Endothelial cell of umbilical vein (primary cell): Measurements from ENCODE around the gene KCNA3. TPM values are rescaled to one million over a fixed set of nuclear protein-coding genes. Genes with fewer than 3 reads are reported as not detected.

ENCODE experiments used
- BruUV-seq: library from RNA; stranded (reverse); fragments of 400-500 nt; replicated peaks from 2 replicates; lab custom pipeline; 2021; lab: Mats Ljungman, UMichigan
- CTCF ChIA-PET: fragments of 300-600, 350-600 bp; sonication (Branson Sonifier 250); formaldehyde crosslinking; loops from one replicate; lab custom pipeline; 2021; ENCODE audit warnings: antibody characterized with exemption, inconsistent platforms; lab: Charles Lee
- POLR2A ChIA-PET: fragments of 300-600, 350-600 bp; sonication (Branson Sonifier 250); formaldehyde crosslinking; loops from one replicate; lab custom pipeline; 2021; ENCODE audit warnings: antibody characterized with exemption, inconsistent platforms; lab: Charles Lee
- DNase-seq: peaks from one replicate; pipeline ENCODE4 v3.0.0-alpha.2; 2011; ENCODE audit warnings: low read depth, low spot score
- FAIRE-seq: peaks from 2 replicates; lab custom pipeline; 2011; peaks lifted over from hg19 to GRCh38; lab: Jason Lieb, UNC
- H2AFZ ChIP-seq: 2 replicates; pipeline ENCODE4 v1.6.0; 2012; ENCODE audit warnings: low read depth, low read length, control low read depth, inconsistent platforms
- H3K27ac ChIP-seq: 2 replicates; pipeline ENCODE4 v1.5.1; 2011; ENCODE audit warnings: low read depth, mild to moderate bottlenecking, control low read depth, low read length, moderate library complexity; ENCODE audit not compliant: insufficient read depth
- H3K27me3 ChIP-seq, 2 experiments: 2 replicates each; pipeline versions ENCODE4 v1.6.0 to v1.6.1; 2011; ENCODE audit warnings: low read length in 2 of 2, mixed read lengths in 1 of 2; ENCODE audit not compliant: control insufficient read depth in 2 of 2, insufficient read depth in 2 of 2
- H3K36me3 ChIP-seq, 2 experiments: 2 replicates in 1 of 2; 3 replicates in 1 of 2; pipeline ENCODE4 v1.5.1; 2011; ENCODE audit warnings: low read length in 2 of 2, mild to moderate bottlenecking in 1 of 2, moderate library complexity in 1 of 2; ENCODE audit not compliant: control insufficient read depth in 2 of 2, insufficient read depth in 2 of 2; ENCODE audit errors: extremely low read depth in 1 of 2
- H3K4me1 ChIP-seq: 3 replicates; pipeline ENCODE4 v1.5.1; 2011; ENCODE audit warnings: mild to moderate bottlenecking, low read length; ENCODE audit not compliant: control insufficient read depth, insufficient read depth; ENCODE audit errors: extremely low read depth
- H3K4me2 ChIP-seq: 2 replicates; pipeline ENCODE4 v1.6.1; 2011; ENCODE audit warnings: low read length, control low read depth, mixed read lengths; ENCODE audit not compliant: insufficient read depth
- H3K4me3 ChIP-seq, 3 experiments: fragments of 200-600 bp in 1 of 3; sonication (generic), shearing (Covaris generic) in 1 of 3; replicated peaks in 1 of 3; 2 replicates each; pipeline ENCODE4 v1.5.1; 2011 to 2016; ENCODE audit warnings: control low read depth in 3 of 3, low read length in 3 of 3, mild to moderate bottlenecking in 2 of 3, inconsistent platforms in 1 of 3, low read depth in 1 of 3, moderate library complexity in 1 of 3; ENCODE audit not compliant: insufficient read depth in 1 of 3
- H3K79me2 ChIP-seq: 2 replicates; pipeline ENCODE4 v1.6.0; 2012; ENCODE audit warnings: low read length, inconsistent platforms; ENCODE audit not compliant: control insufficient read depth, insufficient read depth
- H3K9ac ChIP-seq: replicated peaks from 2 replicates; pipeline ENCODE3; 2011; ENCODE audit warnings: low read length, control low read depth; ENCODE audit not compliant: insufficient read depth; ENCODE audit errors: extremely low read depth
- H3K9me1 ChIP-seq: replicated peaks from 3 replicates; pipeline ENCODE4 v1.6.0; 2011; ENCODE audit warnings: mild to moderate bottlenecking, low read length; ENCODE audit not compliant: control insufficient read depth, insufficient read depth; ENCODE audit errors: extremely low read depth
- H3K9me3 ChIP-seq: replicated peaks from 2 replicates; pipeline ENCODE4 v1.5.1; 2012; ENCODE audit warnings: low read length, inconsistent platforms; ENCODE audit not compliant: control insufficient read depth, insufficient read depth
- H4K20me1 ChIP-seq: replicated peaks from 2 replicates; pipeline ENCODE3; 2011; ENCODE audit warnings: mild to moderate bottlenecking, low read length; ENCODE audit not compliant: control insufficient read depth, insufficient read depth; ENCODE audit errors: extremely low read depth
- EZH2 ChIP-seq: IDR thresholded peaks from 2 replicates; pipeline ENCODE4 v1.6.1; 2012; ENCODE audit warnings: borderline replicate concordance, low read depth, mild to moderate bottlenecking, moderate library complexity, low read length, inconsistent platforms; ENCODE audit not compliant: severe bottlenecking
- FOS ChIP-seq: IDR thresholded peaks from 2 replicates; pipeline ENCODE4 v1.6.1; 2011; ENCODE audit warnings: mild to moderate bottlenecking, low read length, moderate library complexity, borderline replicate concordance; ENCODE audit not compliant: insufficient read depth
- GATA2 ChIP-seq: IDR thresholded peaks from 2 replicates; pipeline ENCODE4 v1.7.0; 2011; ENCODE audit warnings: low read depth, mild to moderate bottlenecking, moderate library complexity, mixed read lengths, low read length; ENCODE audit not compliant: insufficient read length, insufficient read depth
- JUN ChIP-seq: IDR thresholded peaks from 2 replicates; pipeline ENCODE4 v1.6.1; 2011; ENCODE audit warnings: borderline replicate concordance, low read depth; ENCODE audit not compliant: insufficient read length, insufficient read depth
- MYC ChIP-seq: IDR thresholded peaks from one replicate; pipeline ENCODE4 v1.6.1; 2011; ENCODE audit warnings: mild to moderate bottlenecking, low read depth, low read length
- POLR2A ChIP-seq: IDR thresholded peaks from 2 replicates; pipeline ENCODE4 v1.6.1; 2012; ENCODE audit warnings: low read depth, mild to moderate bottlenecking, control low read depth, low read length
- POLR2AphosphoS5 ChIP-seq: IDR thresholded peaks from 2 replicates; pipeline ENCODE4 v1.6.1; 2012; ENCODE audit warnings: low read depth, mild to moderate bottlenecking, control low read depth, low read length, moderate library complexity; ENCODE audit not compliant: insufficient read depth
- dilution Hi-C: fragments of 300-500 bp; cut with MboI; formaldehyde crosslinking; loops from one replicate; pipeline ENCODE4 v1.15.0; 2019; ENCODE audit warnings: low sequenced_read_pairs; ENCODE audit not compliant: extremely low pct_ligation_motif_present
- intact Hi-C: fragments of 100-400 bp; cut with micrococcal nuclease; formaldehyde crosslinking; loops from one replicate; pipeline ENCODE4 v1.10.0; 2022
- polyA plus RNA-seq, 4 experiments: library from polyadenylated mRNA; depleted of rRNA in 3 of 4; stranded (reverse) in 3 of 4; unstranded in 1 of 4; fragments of >200 nt; gene quantifications; 2 replicates each; pipeline versions ENCODE4 v1.2.1 to v1.2.3, GENCODE V29; 2011 to 2012; ENCODE audit warnings: missing spikeins in 1 of 4
- total RNA-seq: library from RNA; stranded (reverse); gene quantifications from 2 replicates; pipeline ENCODE4 v1.2.3, GENCODE V29; 2021
- TF ChIP-seq, protein P1 (sequence below), 2 donors: IDR thresholded peaks; 1 replicate in 1 of 2; 2 replicates in 1 of 2; pipeline ENCODE4 v1.5.1; 2011; ENCODE audit warnings: low read length in 2 of 2, mild to moderate bottlenecking in 2 of 2, moderate library complexity in 2 of 2, control low read depth in 1 of 2, inconsistent platforms in 1 of 2, low read depth in 1 of 2; ENCODE audit not compliant: insufficient read depth in 1 of 2; ENCODE audit errors: extremely low read depth in 1 of 2

KCNA3 gene
- total and polyA plus RNA-seq, 2 donors (not counting 3 experiments of a cell fraction or from before 2014, with no cell fraction given): not detected

DNA sequence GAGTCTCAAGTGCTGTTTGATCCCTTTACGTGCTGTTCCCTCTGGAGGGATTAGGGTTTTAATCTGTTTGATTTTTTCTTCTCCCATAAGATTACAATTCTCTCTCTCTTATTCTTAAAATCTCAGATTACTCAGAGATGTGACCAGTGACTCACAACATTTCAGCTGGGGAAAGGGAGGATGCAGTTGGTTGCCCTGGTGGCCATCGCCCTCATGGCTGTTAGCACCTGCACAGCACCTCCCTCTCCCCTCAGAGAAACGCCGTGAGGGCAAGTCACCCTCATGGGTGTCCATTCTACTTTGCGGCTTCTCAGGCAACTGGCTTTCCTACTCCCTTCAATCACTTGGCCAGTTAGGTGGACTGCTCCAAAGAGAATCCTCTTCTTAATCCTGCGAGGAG, 42.4 kb upstream of the KCNA3 start:
- no peaks in the 10 kb centered on the region for H3K79me2 ChIP-seq
- intact Hi-C loops: no loop called here
- H3K4me3 ChIP-seq: no peak overlapping the region
- FAIRE-seq (no peak), DNase-seq (no peak)
- no peak overlapping the region for H2AFZ ChIP-seq
- H3K9me3 ChIP-seq: no peaks in the 10 kb centered on the region
- H3K9me1 ChIP-seq: no peaks in the 10 kb centered on the region
- H3K4me1 ChIP-seq: no peaks in the 10 kb centered on the region
- no peaks in the 10 kb centered on the region for H4K20me1 ChIP-seq
- no peaks in the 10 kb centered on the region for H3K27me3 ChIP-seq
- ChIA-PET POLR2A (no interaction called here), CTCF (no interaction called here)
- H3K27ac ChIP-seq: no peak overlapping the region
- no peak overlapping the region for H3K4me2 ChIP-seq
- dilution Hi-C loops: no loop called here
- TF ChIP-seq, protein P1, sequence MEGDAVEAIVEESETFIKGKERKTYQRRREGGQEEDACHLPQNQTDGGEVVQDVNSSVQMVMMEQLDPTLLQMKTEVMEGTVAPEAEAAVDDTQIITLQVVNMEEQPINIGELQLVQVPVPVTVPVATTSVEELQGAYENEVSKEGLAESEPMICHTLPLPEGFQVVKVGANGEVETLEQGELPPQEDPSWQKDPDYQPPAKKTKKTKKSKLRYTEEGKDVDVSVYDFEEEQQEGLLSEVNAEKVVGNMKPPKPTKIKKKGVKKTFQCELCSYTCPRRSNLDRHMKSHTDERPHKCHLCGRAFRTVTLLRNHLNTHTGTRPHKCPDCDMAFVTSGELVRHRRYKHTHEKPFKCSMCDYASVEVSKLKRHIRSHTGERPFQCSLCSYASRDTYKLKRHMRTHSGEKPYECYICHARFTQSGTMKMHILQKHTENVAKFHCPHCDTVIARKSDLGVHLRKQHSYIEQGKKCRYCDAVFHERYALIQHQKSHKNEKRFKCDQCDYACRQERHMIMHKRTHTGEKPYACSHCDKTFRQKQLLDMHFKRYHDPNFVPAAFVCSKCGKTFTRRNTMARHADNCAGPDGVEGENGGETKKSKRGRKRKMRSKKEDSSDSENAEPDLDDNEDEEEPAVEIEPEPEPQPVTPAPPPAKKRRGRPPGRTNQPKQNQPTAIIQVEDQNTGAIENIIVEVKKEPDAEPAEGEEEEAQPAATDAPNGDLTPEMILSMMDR (IDR thresholded peaks at IDR 0.05; ENCODE audit: extremely low read depth in 1 of 2, insufficient read depth in 1 of 2, low read depth in 1 of 2, low read length in 2 of 2): no peak
- no peak for TF ChIP-seq FOS
- no peak for TF ChIP-seq POLR2A
- TF ChIP-seq MYC: no peak
- BruUV-seq: no TSS peak
- H3K36me3 ChIP-seq: no peaks in the 10 kb centered on the region
- no peak overlapping the region for H3K9ac ChIP-seq

- no peak overlapping the region for H2AFZ ChIP-seq
- H3K9me3 ChIP-seq: no peaks in the 10 kb centered on the region
- no peak overlapping the region for H3K27ac ChIP-seq
- H4K20me1 ChIP-seq: no peaks in the 10 kb centered on the region
- no peak for TF ChIP-seq JUN
- no peak for TF ChIP-seq GATA2
- no peak for TF ChIP-seq FOS
- no peak for TF ChIP-seq POLR2AphosphoS5
- TF ChIP-seq, protein P1 (IDR thresholded peaks at IDR 0.05; ENCODE audit: extremely low read depth in 1 of 2, insufficient read depth in 1 of 2, low read depth in 1 of 2, low read length in 2 of 2): no peak
- no peak for TF ChIP-seq EZH2
- no peak for TF ChIP-seq POLR2A
- no peak for TF ChIP-seq MYC
- H3K79me2 ChIP-seq: no peaks in the 10 kb centered on the region
- ChIA-PET CTCF (interaction anchor here (1.2 to 1.6 kb wide), 2 partner anchors 69 to 95 kb away, joined by 4 read pairs; no protein-coding TSS in a partner anchor), POLR2A (no interaction called here)
- BruUV-seq: no TSS peak
- no peak for DNase-seq
- H3K4me2 ChIP-seq: no peak overlapping the region
- no peak overlapping the region for H3K4me3 ChIP-seq
- no peak for FAIRE-seq
- dilution Hi-C loops: no loop called here
- intact Hi-C loops: no loop called here
- no peaks in the 10 kb centered on the region for H3K36me3 ChIP-seq
- no peaks in the 10 kb centered on the region for H3K27me3 ChIP-seq
- no peaks in the 10 kb centered on the region for H3K4me1 ChIP-seq
- no peaks in the 10 kb centered on the region for H3K9me1 ChIP-seq
- no peak overlapping the region for H3K9ac ChIP-seq
Measured at GRCh38 chr1:110714374-110714995, 39.7 kb upstream of the KCNA3 start.
